ENCODE data around the gene PTH1R.

GRCh38 chr3:46860017-46860809, 17.3 kb upstream of the PTH1R start:
- TF ChIP-seq CTCF (IDR thresholded peaks at IDR 0.05) (peak in 2 of 4 experiments; percentile 17 to 39), POLR2AphosphoS5 (IDR thresholded peaks at IDR 0.05) (no peak), POLR2A (IDR thresholded peaks at IDR 0.05) (no peak)

Data from prostate gland (tissue), 2 donors.